GM23338 (cell line): Measurements from ENCODE around the gene ATF6. TPM values are rescaled to one million over a fixed set of nuclear protein-coding genes. Genes with fewer than 3 reads are reported as not detected.

Experiments
- ATAC-seq: fragments of 200-7000 bp; cut with Tn5 transposase; 3 replicates; pipeline ENCODE4 v1.9.1; 2020
- DNase-seq: peaks from one replicate; pipeline ENCODE4 v3.0.0-alpha.2; 2015; ENCODE audit warnings: low spot score
- H2AFZ ChIP-seq: fragments of 200-600 bp; sonication (generic); 2 replicates; pipeline ENCODE4 v1.8.0; 2016; ENCODE audit warnings: antibody characterized with exemption, mild to moderate bottlenecking, moderate library complexity
- H3F3A ChIP-seq: fragments of 200-600 bp; sonication (generic); replicated peaks from 2 replicates; pipeline ENCODE4 v1.8.0; 2017; ENCODE audit warnings: antibody characterized with exemption, mixed run types, low read depth
- H3K27ac ChIP-seq: fragments of 200-600 bp; sonication (generic); 2 replicates; pipeline ENCODE4 v1.6.1; 2016; ENCODE audit warnings: low read depth
- H3K27me3 ChIP-seq: fragments of 200-600 bp; sonication (generic); 2 replicates; pipeline ENCODE4 v1.8.0; 2016; ENCODE audit warnings: mild to moderate bottlenecking, mixed run types, moderate library complexity; ENCODE audit not compliant: insufficient read depth
- H3K36me3 ChIP-seq: fragments of 200-600 bp; sonication (generic); 2 replicates; pipeline ENCODE4 v1.8.0; 2016; ENCODE audit warnings: mild to moderate bottlenecking; ENCODE audit not compliant: insufficient read depth
- H3K4me1 ChIP-seq: fragments of 200-600 bp; sonication (generic); 2 replicates; pipeline ENCODE4 v1.8.0; 2016; ENCODE audit warnings: mild to moderate bottlenecking, moderate library complexity; ENCODE audit not compliant: insufficient read depth
- H3K4me2 ChIP-seq: fragments of 200-600 bp; sonication (generic); 2 replicates; pipeline ENCODE4 v1.7.1; 2017; ENCODE audit warnings: mixed run types
- H3K4me3 ChIP-seq: fragments of 200-600 bp; sonication (generic); 2 replicates; pipeline ENCODE4 v1.6.1; 2016; ENCODE audit warnings: mixed run types
- H3K79me2 ChIP-seq: fragments of 200-600 bp; sonication (generic); replicated peaks from 2 replicates; pipeline ENCODE4 v1.8.0; 2017; ENCODE audit warnings: mild to moderate bottlenecking; ENCODE audit not compliant: insufficient read depth
- H3K9me2 ChIP-seq: fragments of 200-600 bp; sonication (generic); 2 replicates; pipeline ENCODE4 v1.8.0; 2017; ENCODE audit not compliant: insufficient read depth
- H4K20me1 ChIP-seq: fragments of 200-600 bp; sonication (generic); replicated peaks from 2 replicates; pipeline ENCODE4 v1.8.0; 2017; ENCODE audit warnings: mild to moderate bottlenecking; ENCODE audit not compliant: insufficient read depth
- H3K27ac Mint-ChIP-seq: 2 replicates; pipeline ENCODE4 v1.8.0; 2020; ENCODE audit warnings: inconsistent platforms, mild to moderate bottlenecking, moderate library complexity, mixed read lengths
- H3K27me3 Mint-ChIP-seq: 3 replicates; pipeline ENCODE4 v1.8.0; 2022; ENCODE audit warnings: low read depth, mild to moderate bottlenecking, moderate library complexity, mixed read lengths, inconsistent platforms; ENCODE audit not compliant: insufficient read depth, poor library complexity
- H3K36me3 Mint-ChIP-seq: 3 replicates; pipeline ENCODE4 v1.8.0; 2021; ENCODE audit warnings: low read depth, mild to moderate bottlenecking, inconsistent platforms, moderate library complexity, mixed read lengths
- H3K4me1 Mint-ChIP-seq: 3 replicates; pipeline ENCODE4 v1.8.0; 2020; ENCODE audit warnings: mild to moderate bottlenecking, inconsistent platforms, mixed read lengths
- H3K4me3 Mint-ChIP-seq: 3 replicates; pipeline ENCODE4 v1.8.0; 2021; ENCODE audit warnings: moderate library complexity, mild to moderate bottlenecking, inconsistent platforms, mixed read lengths
- H3K9me3 Mint-ChIP-seq: 3 replicates; pipeline ENCODE4 v1.8.0; 2020; ENCODE audit warnings: moderate library complexity, mild to moderate bottlenecking, inconsistent platforms, mixed read lengths
- CREB1 ChIP-seq: fragments of 250-450 bp; sonication (Bioruptor Pico); IDR thresholded peaks from 2 replicates; pipeline ENCODE4 v1.5.0; 2020; ENCODE audit warnings: low read depth, mild to moderate bottlenecking, moderate library complexity
- EZH2 ChIP-seq: fragments of 200-600 bp; sonication (generic); IDR thresholded peaks from one replicate; pipeline ENCODE4 v1.8.0; 2017; ENCODE audit warnings: antibody characterized with exemption, mild to moderate bottlenecking, low read depth; ENCODE audit not compliant: unreplicated experiment
- EZH2phosphoT487 ChIP-seq: fragments of 200-600 bp; sonication (generic); IDR thresholded peaks from one replicate; pipeline ENCODE4 v1.8.1; 2018; ENCODE audit warnings: antibody characterized with exemption; ENCODE audit not compliant: unreplicated experiment
- JUNB ChIP-seq: IDR thresholded peaks from one replicate; pipeline ENCODE4 v1.6.1; 2016; ENCODE audit warnings: antibody characterized with exemption; ENCODE audit not compliant: unreplicated experiment
- NANOG ChIP-seq: IDR thresholded peaks from 2 replicates; pipeline ENCODE4 v1.6.1; 2016; ENCODE audit warnings: antibody characterized with exemption, borderline replicate concordance
- POLR2AphosphoS5 ChIP-seq: IDR thresholded peaks from 2 replicates; pipeline ENCODE4 v1.6.1; 2016; ENCODE audit warnings: antibody characterized with exemption, low read depth
- STAT1 ChIP-seq: IDR thresholded peaks from one replicate; pipeline ENCODE4 v1.6.1; 2016; ENCODE audit warnings: antibody characterized with exemption; ENCODE audit not compliant: unreplicated experiment
- ZNF114 ChIP-seq: fragments of 250-450 bp; sonication (Bioruptor Pico); IDR thresholded peaks from 2 replicates; pipeline ENCODE4 v1.5.0; 2020; ENCODE audit warnings: mild to moderate bottlenecking, moderate library complexity
- ZNF331 ChIP-seq: fragments of 250-450 bp; sonication (Bioruptor Pico); IDR thresholded peaks from 2 replicates; pipeline ENCODE4 v1.5.0; 2020; ENCODE audit warnings: low read depth, mild to moderate bottlenecking, moderate library complexity
- polyA plus RNA-seq: library from polyadenylated mRNA; unstranded; fragments of >200 nt; fragmentation: Nextera tagmentation; extraction: Ambion mirVana; gene quantifications from 2 replicates; pipeline ENCODE4 v1.2.1, GENCODE V29; 2016
- total RNA-seq: library from RNA; depleted of rRNA; stranded (reverse); fragments of >200 nt; shearing (Covaris generic); gene quantifications from 2 replicates; pipeline ENCODE4 v1.2.3, GENCODE V29; 2014
- TF ChIP-seq, protein P1 (sequence below): IDR thresholded peaks from 2 replicates; pipeline ENCODE4 v1.6.1; 2016; ENCODE audit warnings: antibody characterized with exemption
- TF ChIP-seq, protein P2 (sequence below): fragments of 250-450 bp; sonication (Bioruptor Pico); IDR thresholded peaks from 2 replicates; pipeline ENCODE4 v1.5.0; 2020; ENCODE audit warnings: mild to moderate bottlenecking, moderate library complexity
- TF ChIP-seq, protein P3 (sequence below): IDR thresholded peaks from one replicate; pipeline ENCODE4 v1.6.1; 2018; ENCODE audit warnings: antibody characterized with exemption; ENCODE audit not compliant: unreplicated experiment
- TF ChIP-seq, protein P4 (sequence below), 2 experiments: fragments of 200-600 bp in 1 of 2; sonication (generic) in 1 of 2; conservative IDR thresholded peaks; 2 replicates each; pipeline versions ENCODE4 v1.5.1 to v1.6.1; 2016 to 2017; ENCODE audit warnings: antibody characterized with exemption in 2 of 2, low read depth in 2 of 2, mild to moderate bottlenecking in 2 of 2, moderate library complexity in 1 of 2

ATF6 gene
- total and polyA plus RNA-seq, 2 experiments from 2014 or later = 5.0 to 13.5 TPM

DNA sequence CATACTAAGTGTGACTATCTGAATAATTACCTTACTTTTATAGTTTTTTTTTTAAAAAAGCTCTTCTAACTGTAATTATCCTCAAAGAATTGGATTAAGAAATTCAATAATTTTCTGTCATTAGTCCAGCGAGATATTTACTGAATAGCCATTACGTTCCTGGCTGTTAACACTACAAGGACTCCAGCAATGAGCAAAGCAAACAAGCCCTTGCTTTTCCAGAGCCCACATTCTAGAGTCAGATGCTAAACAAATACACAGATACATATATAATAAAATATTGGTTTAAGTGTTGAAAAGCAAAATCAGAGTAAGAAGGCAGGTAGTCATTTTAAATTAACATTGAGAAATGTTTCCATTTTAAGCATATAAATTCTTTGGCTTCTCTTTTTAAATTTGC lies 118.4 kb downstream of the ATF6 start:
- Mint-ChIP-seq H3K4me1 (0 out of 3 replicates have a peak, but pooled peaks cover 4% of the 10 kb centered on the region), H3K9me3 (no peaks in the 10 kb centered on the region), H3K4me3 (no peak overlapping the region), H3K27ac (no peak overlapping the region), H3K36me3 (no peaks in the 10 kb centered on the region), H3K27me3 (no peaks in the 10 kb centered on the region)
- H3K27ac ChIP-seq = no peak overlapping the region; the same call in 1 of the 2 replicates
- no peaks in the 10 kb centered on the region for H3F3A ChIP-seq
- no peaks in the 10 kb centered on the region for H3K79me2 ChIP-seq
- no peaks in the 10 kb centered on the region for H3K27me3 ChIP-seq
- no peaks in the 10 kb centered on the region for H4K20me1 ChIP-seq
- no peaks in the 10 kb centered on the region for H3K36me3 ChIP-seq
- no peaks in the 10 kb centered on the region for H3K4me1 ChIP-seq
- no peak overlapping the region for H3K4me3 ChIP-seq
- no peak overlapping the region for H3K4me2 ChIP-seq
- TF ChIP-seq EZH2 (no peak), POLR2AphosphoS5 (no peak), JUNB (no peak), NANOG (no peak), CREB1 (CRISPR knock-in tag) (no peak), ZNF331 (no peak), ZNF114 (CRISPR knock-in tag) (no peak), STAT1 (no peak), EZH2phosphoT487 (no peak)
- TF ChIP-seq, protein P1, sequence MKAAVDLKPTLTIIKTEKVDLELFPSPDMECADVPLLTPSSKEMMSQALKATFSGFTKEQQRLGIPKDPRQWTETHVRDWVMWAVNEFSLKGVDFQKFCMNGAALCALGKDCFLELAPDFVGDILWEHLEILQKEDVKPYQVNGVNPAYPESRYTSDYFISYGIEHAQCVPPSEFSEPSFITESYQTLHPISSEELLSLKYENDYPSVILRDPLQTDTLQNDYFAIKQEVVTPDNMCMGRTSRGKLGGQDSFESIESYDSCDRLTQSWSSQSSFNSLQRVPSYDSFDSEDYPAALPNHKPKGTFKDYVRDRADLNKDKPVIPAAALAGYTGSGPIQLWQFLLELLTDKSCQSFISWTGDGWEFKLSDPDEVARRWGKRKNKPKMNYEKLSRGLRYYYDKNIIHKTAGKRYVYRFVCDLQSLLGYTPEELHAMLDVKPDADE = no peak
- TF ChIP-seq, protein P2, sequence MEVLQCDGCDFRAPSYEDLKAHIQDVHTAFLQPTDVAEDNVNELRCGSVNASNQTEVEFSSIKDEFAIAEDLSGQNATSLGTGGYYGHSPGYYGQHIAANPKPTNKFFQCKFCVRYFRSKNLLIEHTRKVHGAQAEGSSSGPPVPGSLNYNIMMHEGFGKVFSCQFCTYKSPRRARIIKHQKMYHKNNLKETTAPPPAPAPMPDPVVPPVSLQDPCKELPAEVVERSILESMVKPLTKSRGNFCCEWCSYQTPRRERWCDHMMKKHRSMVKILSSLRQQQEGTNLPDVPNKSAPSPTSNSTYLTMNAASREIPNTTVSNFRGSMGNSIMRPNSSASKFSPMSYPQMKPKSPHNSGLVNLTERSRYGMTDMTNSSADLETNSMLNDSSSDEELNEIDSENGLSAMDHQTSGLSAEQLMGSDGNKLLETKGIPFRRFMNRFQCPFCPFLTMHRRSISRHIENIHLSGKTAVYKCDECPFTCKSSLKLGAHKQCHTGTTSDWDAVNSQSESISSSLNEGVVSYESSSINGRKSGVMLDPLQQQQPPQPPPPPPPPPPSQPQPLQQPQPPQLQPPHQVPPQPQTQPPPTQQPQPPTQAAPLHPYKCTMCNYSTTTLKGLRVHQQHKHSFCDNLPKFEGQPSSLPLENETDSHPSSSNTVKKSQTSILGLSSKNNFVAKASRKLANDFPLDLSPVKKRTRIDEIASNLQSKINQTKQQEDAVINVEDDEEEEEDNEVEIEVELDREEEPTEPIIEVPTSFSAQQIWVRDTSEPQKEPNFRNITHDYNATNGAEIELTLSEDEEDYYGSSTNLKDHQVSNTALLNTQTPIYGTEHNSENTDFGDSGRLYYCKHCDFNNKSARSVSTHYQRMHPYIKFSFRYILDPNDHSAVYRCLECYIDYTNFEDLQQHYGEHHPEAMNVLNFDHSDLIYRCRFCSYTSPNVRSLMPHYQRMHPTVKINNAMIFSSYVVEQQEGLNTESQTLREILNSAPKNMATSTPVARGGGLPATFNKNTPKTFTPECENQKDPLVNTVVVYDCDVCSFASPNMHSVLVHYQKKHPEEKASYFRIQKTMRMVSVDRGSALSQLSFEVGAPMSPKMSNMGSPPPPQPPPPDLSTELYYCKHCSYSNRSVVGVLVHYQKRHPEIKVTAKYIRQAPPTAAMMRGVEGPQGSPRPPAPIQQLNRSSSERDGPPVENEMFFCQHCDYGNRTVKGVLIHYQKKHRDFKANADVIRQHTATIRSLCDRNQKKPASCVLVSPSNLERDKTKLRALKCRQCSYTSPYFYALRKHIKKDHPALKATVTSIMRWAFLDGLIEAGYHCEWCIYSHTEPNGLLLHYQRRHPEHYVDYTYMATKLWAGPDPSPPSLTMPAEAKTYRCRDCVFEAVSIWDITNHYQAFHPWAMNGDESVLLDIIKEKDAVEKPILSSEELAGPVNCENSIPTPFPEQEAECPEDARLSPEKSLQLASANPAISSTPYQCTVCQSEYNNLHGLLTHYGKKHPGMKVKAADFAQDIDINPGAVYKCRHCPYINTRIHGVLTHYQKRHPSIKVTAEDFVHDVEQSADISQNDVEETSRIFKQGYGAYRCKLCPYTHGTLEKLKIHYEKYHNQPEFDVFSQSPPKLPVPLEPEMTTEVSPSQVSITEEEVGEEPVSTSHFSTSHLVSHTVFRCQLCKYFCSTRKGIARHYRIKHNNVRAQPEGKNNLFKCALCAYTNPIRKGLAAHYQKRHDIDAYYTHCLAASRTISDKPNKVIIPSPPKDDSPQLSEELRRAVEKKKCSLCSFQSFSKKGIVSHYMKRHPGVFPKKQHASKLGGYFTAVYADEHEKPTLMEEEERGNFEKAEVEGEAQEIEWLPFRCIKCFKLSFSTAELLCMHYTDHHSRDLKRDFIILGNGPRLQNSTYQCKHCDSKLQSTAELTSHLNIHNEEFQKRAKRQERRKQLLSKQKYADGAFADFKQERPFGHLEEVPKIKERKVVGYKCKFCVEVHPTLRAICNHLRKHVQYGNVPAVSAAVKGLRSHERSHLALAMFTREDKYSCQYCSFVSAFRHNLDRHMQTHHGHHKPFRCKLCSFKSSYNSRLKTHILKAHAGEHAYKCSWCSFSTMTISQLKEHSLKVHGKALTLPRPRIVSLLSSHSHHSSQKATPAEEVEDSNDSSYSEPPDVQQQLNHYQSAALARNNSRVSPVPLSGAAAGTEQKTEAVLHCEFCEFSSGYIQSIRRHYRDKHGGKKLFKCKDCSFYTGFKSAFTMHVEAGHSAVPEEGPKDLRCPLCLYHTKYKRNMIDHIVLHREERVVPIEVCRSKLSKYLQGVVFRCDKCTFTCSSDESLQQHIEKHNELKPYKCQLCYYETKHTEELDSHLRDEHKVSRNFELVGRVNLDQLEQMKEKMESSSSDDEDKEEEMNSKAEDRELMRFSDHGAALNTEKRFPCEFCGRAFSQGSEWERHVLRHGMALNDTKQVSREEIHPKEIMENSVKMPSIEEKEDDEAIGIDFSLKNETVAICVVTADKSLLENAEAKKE (CRISPR knock-in tag) = no peak
- TF ChIP-seq, protein P3, sequence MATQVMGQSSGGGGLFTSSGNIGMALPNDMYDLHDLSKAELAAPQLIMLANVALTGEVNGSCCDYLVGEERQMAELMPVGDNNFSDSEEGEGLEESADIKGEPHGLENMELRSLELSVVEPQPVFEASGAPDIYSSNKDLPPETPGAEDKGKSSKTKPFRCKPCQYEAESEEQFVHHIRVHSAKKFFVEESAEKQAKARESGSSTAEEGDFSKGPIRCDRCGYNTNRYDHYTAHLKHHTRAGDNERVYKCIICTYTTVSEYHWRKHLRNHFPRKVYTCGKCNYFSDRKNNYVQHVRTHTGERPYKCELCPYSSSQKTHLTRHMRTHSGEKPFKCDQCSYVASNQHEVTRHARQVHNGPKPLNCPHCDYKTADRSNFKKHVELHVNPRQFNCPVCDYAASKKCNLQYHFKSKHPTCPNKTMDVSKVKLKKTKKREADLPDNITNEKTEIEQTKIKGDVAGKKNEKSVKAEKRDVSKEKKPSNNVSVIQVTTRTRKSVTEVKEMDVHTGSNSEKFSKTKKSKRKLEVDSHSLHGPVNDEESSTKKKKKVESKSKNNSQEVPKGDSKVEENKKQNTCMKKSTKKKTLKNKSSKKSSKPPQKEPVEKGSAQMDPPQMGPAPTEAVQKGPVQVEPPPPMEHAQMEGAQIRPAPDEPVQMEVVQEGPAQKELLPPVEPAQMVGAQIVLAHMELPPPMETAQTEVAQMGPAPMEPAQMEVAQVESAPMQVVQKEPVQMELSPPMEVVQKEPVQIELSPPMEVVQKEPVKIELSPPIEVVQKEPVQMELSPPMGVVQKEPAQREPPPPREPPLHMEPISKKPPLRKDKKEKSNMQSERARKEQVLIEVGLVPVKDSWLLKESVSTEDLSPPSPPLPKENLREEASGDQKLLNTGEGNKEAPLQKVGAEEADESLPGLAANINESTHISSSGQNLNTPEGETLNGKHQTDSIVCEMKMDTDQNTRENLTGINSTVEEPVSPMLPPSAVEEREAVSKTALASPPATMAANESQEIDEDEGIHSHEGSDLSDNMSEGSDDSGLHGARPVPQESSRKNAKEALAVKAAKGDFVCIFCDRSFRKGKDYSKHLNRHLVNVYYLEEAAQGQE = no peak
- TF ChIP-seq, protein P4, sequence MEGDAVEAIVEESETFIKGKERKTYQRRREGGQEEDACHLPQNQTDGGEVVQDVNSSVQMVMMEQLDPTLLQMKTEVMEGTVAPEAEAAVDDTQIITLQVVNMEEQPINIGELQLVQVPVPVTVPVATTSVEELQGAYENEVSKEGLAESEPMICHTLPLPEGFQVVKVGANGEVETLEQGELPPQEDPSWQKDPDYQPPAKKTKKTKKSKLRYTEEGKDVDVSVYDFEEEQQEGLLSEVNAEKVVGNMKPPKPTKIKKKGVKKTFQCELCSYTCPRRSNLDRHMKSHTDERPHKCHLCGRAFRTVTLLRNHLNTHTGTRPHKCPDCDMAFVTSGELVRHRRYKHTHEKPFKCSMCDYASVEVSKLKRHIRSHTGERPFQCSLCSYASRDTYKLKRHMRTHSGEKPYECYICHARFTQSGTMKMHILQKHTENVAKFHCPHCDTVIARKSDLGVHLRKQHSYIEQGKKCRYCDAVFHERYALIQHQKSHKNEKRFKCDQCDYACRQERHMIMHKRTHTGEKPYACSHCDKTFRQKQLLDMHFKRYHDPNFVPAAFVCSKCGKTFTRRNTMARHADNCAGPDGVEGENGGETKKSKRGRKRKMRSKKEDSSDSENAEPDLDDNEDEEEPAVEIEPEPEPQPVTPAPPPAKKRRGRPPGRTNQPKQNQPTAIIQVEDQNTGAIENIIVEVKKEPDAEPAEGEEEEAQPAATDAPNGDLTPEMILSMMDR (conservative IDR thresholded peaks at IDR 0.05; ENCODE audit: low read depth in 2 of 2) = no peak
- ATAC-seq (no peak), DNase-seq (no peak)
- no peaks in the 10 kb centered on the region for H3K9me2 ChIP-seq
- no peak overlapping the region for H2AFZ ChIP-seq
